Left lung (tissue), 10 donors: ENCODE results near the gene RRAGD. TPM values are rescaled to one million over a fixed set of nuclear protein-coding genes. Genes with fewer than 3 reads are reported as not detected.

Experiments
- ATAC-seq: fragments of 200-7000 bp; cut with Tn5 transposase; one replicate; pipeline ENCODE4 v1.9.1; 2020; ENCODE audit warnings: moderate library complexity
- DNase-seq, 4 donors: peaks; one replicate each; pipeline ENCODE4 v3.0.0-alpha.2; 2013 to 2020
- H3K27ac ChIP-seq, 2 donors: fragments of 200-600 bp; sonication (generic) in 1 of 2; one replicate each; pipeline versions ENCODE4 v1.5.0 to v1.8.0; 2020 to 2021
- H3K27me3 ChIP-seq, 2 donors: fragments of 200-600 bp; sonication (generic) in 1 of 2; one replicate each; pipeline versions ENCODE4 v1.5.0 to v1.8.0; 2020 to 2021
- H3K36me3 ChIP-seq, 2 donors: fragments of 200-600 bp; sonication (generic) in 1 of 2; one replicate each; pipeline versions ENCODE4 v1.5.0 to v1.8.0; 2020 to 2021
- H3K4me1 ChIP-seq, 2 donors: fragments of 200-600 bp; one replicate each; pipeline ENCODE4 v1.8.0; 2021
- H3K4me3 ChIP-seq, 2 donors: fragments of 200-600 bp; sonication (generic) in 1 of 2; one replicate each; pipeline versions ENCODE4 v1.5.0 to v1.8.0; 2020 to 2021; ENCODE audit warnings: mild to moderate bottlenecking in 1 of 2
- H3K9me3 ChIP-seq, 2 donors: fragments of 200-600 bp; sonication (generic) in 1 of 2; one replicate each; pipeline versions ENCODE4 v1.5.0 to v1.8.0; 2020 to 2021
- intact Hi-C, 2 donors: fragments of 100-400 bp; cut with DNase I; formaldehyde crosslinking; loops; one replicate each; pipeline versions ENCODE4 v1.11.2 to v1.14.2; 2022
- polyA plus RNA-seq, 6 donors: library from polyadenylated mRNA; unstranded; fragments of 120-200 nt; gene quantifications; one replicate each; pipeline ENCODE4 v1.2.1, GENCODE V29; 2013; ENCODE audit not compliant: insufficient read length in 6 of 6
- total RNA-seq, 2 donors: library from RNA; stranded (reverse); fragmentation: NEBNext Ultra II Directional; extraction: Animal tissue kit (Norgen Biotek cat#: 25700); gene quantifications; one replicate each; pipeline ENCODE4 v1.2.1, GENCODE V29; 2021
- TF ChIP-seq, protein P1 (sequence below), 2 donors: fragments of 200-600 bp; sonication (generic) in 1 of 2; IDR thresholded peaks; one replicate each; pipeline versions ENCODE4 v1.5.0 to v1.8.0; 2021; ENCODE audit warnings: antibody characterized with exemption in 2 of 2
- donor health status: DM: no; HTN: yes; CAD: no.
- donor health status: DM: no; HTN: no; CAD: no.

The RRAGD gene
- total and polyA plus RNA-seq, 8 donors: 2.3 to 47.6 (median 3.0) TPM

DNA sequence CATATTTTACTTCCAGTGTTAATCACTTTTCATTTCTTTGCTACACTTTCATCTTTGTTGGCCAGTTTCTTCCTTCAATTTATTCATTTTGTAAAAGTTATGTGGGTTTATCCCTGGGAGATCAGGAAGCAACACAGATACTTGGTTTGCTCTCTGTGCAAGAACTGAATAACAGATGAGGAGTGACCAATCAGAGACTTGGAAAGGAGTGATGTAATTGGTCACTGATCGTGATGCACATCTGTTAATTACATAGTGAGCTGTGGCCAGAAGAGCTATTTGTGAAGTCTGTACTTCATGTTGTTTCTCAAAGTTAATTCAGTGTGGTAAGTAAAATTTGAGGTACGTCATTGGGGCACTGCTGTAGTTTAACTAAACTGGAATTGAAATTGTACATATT lies 42.2 kb upstream of the RRAGD start:
- TF ChIP-seq, protein P1, sequence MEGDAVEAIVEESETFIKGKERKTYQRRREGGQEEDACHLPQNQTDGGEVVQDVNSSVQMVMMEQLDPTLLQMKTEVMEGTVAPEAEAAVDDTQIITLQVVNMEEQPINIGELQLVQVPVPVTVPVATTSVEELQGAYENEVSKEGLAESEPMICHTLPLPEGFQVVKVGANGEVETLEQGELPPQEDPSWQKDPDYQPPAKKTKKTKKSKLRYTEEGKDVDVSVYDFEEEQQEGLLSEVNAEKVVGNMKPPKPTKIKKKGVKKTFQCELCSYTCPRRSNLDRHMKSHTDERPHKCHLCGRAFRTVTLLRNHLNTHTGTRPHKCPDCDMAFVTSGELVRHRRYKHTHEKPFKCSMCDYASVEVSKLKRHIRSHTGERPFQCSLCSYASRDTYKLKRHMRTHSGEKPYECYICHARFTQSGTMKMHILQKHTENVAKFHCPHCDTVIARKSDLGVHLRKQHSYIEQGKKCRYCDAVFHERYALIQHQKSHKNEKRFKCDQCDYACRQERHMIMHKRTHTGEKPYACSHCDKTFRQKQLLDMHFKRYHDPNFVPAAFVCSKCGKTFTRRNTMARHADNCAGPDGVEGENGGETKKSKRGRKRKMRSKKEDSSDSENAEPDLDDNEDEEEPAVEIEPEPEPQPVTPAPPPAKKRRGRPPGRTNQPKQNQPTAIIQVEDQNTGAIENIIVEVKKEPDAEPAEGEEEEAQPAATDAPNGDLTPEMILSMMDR (IDR thresholded peaks at IDR 0.05): no peak
- intact Hi-C loops: no loop called here
- no peaks in the 10 kb centered on the region for H3K9me3 ChIP-seq
- H3K27me3 ChIP-seq: no peaks in the 10 kb centered on the region
- H3K27ac ChIP-seq: no peak overlapping the region
- DNase-seq (no peak), ATAC-seq (no peak)
- H3K4me1 ChIP-seq: no peaks in the 10 kb centered on the region
- no peak overlapping the region for H3K4me3 ChIP-seq
- H3K36me3 ChIP-seq: no peaks in the 10 kb centered on the region

GRCh38 chr6:89452281-89452680 lies 40.2 kb upstream of the RRAGD start:
- no peaks in the 10 kb centered on the region for H3K36me3 ChIP-seq
- H3K4me3 ChIP-seq: no peak overlapping the region
- no peak for DNase-seq
- no peaks in the 10 kb centered on the region for H3K4me1 ChIP-seq
- H3K9me3 ChIP-seq: no peaks in the 10 kb centered on the region
- TF ChIP-seq, protein P1 (IDR thresholded peaks at IDR 0.05): no peak
- ATAC-seq: no peak
- intact Hi-C loops: no loop called here
- H3K27me3 ChIP-seq: no peaks in the 10 kb centered on the region
- no peak overlapping the region for H3K27ac ChIP-seq

DNA sequence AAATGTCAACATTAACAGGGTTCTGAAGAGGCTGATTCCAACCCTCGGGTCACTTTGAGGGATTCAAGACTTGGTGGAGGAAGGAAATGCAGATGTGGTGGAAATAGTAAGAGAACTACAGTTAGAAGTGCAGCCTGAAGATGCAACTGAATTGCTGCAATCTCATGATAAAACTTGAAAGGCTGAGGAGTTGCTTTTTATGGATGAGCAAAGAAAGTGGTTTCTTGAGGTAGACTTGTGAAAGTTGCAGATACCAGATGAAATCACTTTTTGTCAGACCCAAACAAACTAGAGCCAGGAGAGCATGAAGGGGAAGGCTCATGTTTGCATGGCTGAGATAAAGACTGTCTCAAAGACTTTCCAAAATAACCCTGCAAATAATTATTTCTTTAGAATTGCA lies 37.1 kb upstream of the RRAGD start:
- DNase-seq: no peak
- Histone ChIP-seq H3K9me3 (no peaks in the 10 kb centered on the region), H3K36me3 (no peaks in the 10 kb centered on the region), H3K27ac (no peak overlapping the region), H3K4me3 (no peak overlapping the region), H3K27me3 (no peaks in the 10 kb centered on the region), H3K4me1 (no peaks in the 10 kb centered on the region)
- ATAC-seq: no peak
- intact Hi-C loops: no loop called here
- TF ChIP-seq, protein P1 (IDR thresholded peaks at IDR 0.05): no peak

GRCh38 chr6:89443658-89444057 lies 31.6 kb upstream of the RRAGD start:
- Histone ChIP-seq H3K27ac (no peak overlapping the region), H3K27me3 (no peaks in the 10 kb centered on the region), H3K4me1 (no peaks in the 10 kb centered on the region), H3K4me3 (no peak overlapping the region), H3K9me3 (no peaks in the 10 kb centered on the region), H3K36me3 (no peaks in the 10 kb centered on the region)
- DNase-seq (no peak), ATAC-seq (no peak)
- TF ChIP-seq, protein P1 (IDR thresholded peaks at IDR 0.05): no peak
- intact Hi-C loops: no loop called here

- Histone ChIP-seq H3K4me1 (no peaks in the 10 kb centered on the region), H3K4me3 (no peak overlapping the region), H3K36me3 (no peaks in the 10 kb centered on the region), H3K9me3 (no peaks in the 10 kb centered on the region), H3K27ac (no peak overlapping the region), H3K27me3 (no peaks in the 10 kb centered on the region)
- ATAC-seq (no peak), DNase-seq (no peak)
- TF ChIP-seq, protein P1 (IDR thresholded peaks at IDR 0.05): no peak
- intact Hi-C loops: no loop called here
These were observed 28.1 kb upstream of the RRAGD start for GRCh38 chr6:89440200-89440599.
